ENCODE data around the gene TMEM200A.

TMEM200A gene

GRCh38 chr6:130368576-130368975 is 2.8 kb downstream of the TMEM200A start:
- no peaks in the 10 kb centered on the region for H3K9me3 Mint-ChIP-seq
- H3K4me1 Mint-ChIP-seq: peaks cover 20% of the 10 kb centered on the region
- no peak overlapping the region for H3K4me3 Mint-ChIP-seq
- peaks cover 22% of the 10 kb centered on the region for H3K27me3 Mint-ChIP-seq
- peaks cover 3% of the 10 kb centered on the region for H3K36me3 Mint-ChIP-seq
- no peak overlapping the region for H3K27ac Mint-ChIP-seq

GRCh38 chr6:130369831-130370230 is 4.0 kb downstream of the TMEM200A start:
- peaks cover 12% of the 10 kb centered on the region for H3K4me1 Mint-ChIP-seq
- no peak overlapping the region for H3K27ac Mint-ChIP-seq
- H3K9me3 Mint-ChIP-seq: no peaks in the 10 kb centered on the region
- H3K36me3 Mint-ChIP-seq: peaks cover under 1% of the 10 kb centered on the region
- H3K27me3 Mint-ChIP-seq: peaks cover 17% of the 10 kb centered on the region
- no peak overlapping the region for H3K4me3 Mint-ChIP-seq

- Mint-ChIP-seq H3K4me3 (no peak overlapping the region), H3K4me1 (peaks cover 5% of the 10 kb centered on the region)
These were observed 6.2 kb downstream of the TMEM200A start for GRCh38 chr6:130371921-130372420.

GRCh38 chr6:130372786-130373185 is 7.0 kb downstream of the TMEM200A start:
- Mint-ChIP-seq H3K27ac (no peak overlapping the region), H3K36me3 (no peaks in the 10 kb centered on the region), H3K4me1 (peaks cover 4% of the 10 kb centered on the region), H3K9me3 (no peaks in the 10 kb centered on the region), H3K27me3 (peaks cover 8% of the 10 kb centered on the region), H3K4me3 (no peak overlapping the region)

More at GRCh38 chr6:130371921-130372420, 6.2 kb downstream of the TMEM200A start:
- Mint-ChIP-seq H3K27ac (no peak overlapping the region), H3K27me3 (peaks cover 11% of the 10 kb centered on the region), H3K36me3 (no peaks in the 10 kb centered on the region), H3K9me3 (no peaks in the 10 kb centered on the region)

- H3K4me3 Mint-ChIP-seq: no peak overlapping the region
- no peak overlapping the region for H3K27ac Mint-ChIP-seq
- H3K36me3 Mint-ChIP-seq: no peaks in the 10 kb centered on the region
- H3K9me3 Mint-ChIP-seq: no peaks in the 10 kb centered on the region
- peaks cover 2% of the 10 kb centered on the region for H3K27me3 Mint-ChIP-seq
- no peaks in the 10 kb centered on the region for H3K4me1 Mint-ChIP-seq
These were observed 8.2 kb downstream of the TMEM200A start for GRCh38 chr6:130373992-130374391.

- H3K27ac Mint-ChIP-seq: no peak overlapping the region
These were observed 11.1 kb downstream of the TMEM200A start for GRCh38 chr6:130376936-130377335.

GRCh38 chr6:130377371-130377770 is 11.6 kb downstream of the TMEM200A start:
- no peaks in the 10 kb centered on the region for H3K9me3 Mint-ChIP-seq
- H3K27ac Mint-ChIP-seq: no peak overlapping the region
- H3K27me3 Mint-ChIP-seq: no peaks in the 10 kb centered on the region
- no peak overlapping the region for H3K4me3 Mint-ChIP-seq
- no peaks in the 10 kb centered on the region for H3K36me3 Mint-ChIP-seq
- peaks cover 14% of the 10 kb centered on the region for H3K4me1 Mint-ChIP-seq

More at GRCh38 chr6:130376936-130377335, 11.1 kb downstream of the TMEM200A start:
- H3K9me3 Mint-ChIP-seq: no peaks in the 10 kb centered on the region
- H3K27me3 Mint-ChIP-seq: no peaks in the 10 kb centered on the region
- no peak overlapping the region for H3K4me3 Mint-ChIP-seq
- no peaks in the 10 kb centered on the region for H3K36me3 Mint-ChIP-seq
- H3K4me1 Mint-ChIP-seq: peaks cover 9% of the 10 kb centered on the region

- Mint-ChIP-seq H3K27me3 (no peaks in the 10 kb centered on the region), H3K36me3 (no peaks in the 10 kb centered on the region), H3K4me1 (peaks cover 15% of the 10 kb centered on the region), H3K4me3 (no peak overlapping the region), H3K9me3 (no peaks in the 10 kb centered on the region), H3K27ac (no peak overlapping the region)
These were observed 12.1 kb downstream of the TMEM200A start for GRCh38 chr6:130377915-130378314.

GRCh38 chr6:130379223-130379622 is 13.4 kb downstream of the TMEM200A start:
- peaks cover 15% of the 10 kb centered on the region for H3K4me1 Mint-ChIP-seq
- no peaks in the 10 kb centered on the region for H3K36me3 Mint-ChIP-seq
- H3K9me3 Mint-ChIP-seq: no peaks in the 10 kb centered on the region
- H3K4me3 Mint-ChIP-seq: no peak overlapping the region
- no peak overlapping the region for H3K27ac Mint-ChIP-seq
- H3K27me3 Mint-ChIP-seq: no peaks in the 10 kb centered on the region

- Mint-ChIP-seq H3K36me3 (no peaks in the 10 kb centered on the region), H3K4me3 (no peak overlapping the region), H3K4me1 (peaks cover 15% of the 10 kb centered on the region), H3K27me3 (no peaks in the 10 kb centered on the region), H3K27ac (no peak overlapping the region), H3K9me3 (no peaks in the 10 kb centered on the region)
These were observed 15.2 kb downstream of the TMEM200A start for GRCh38 chr6:130381012-130381411.

GRCh38 chr6:130381459-130382380 is 15.9 kb downstream of the TMEM200A start:
- peaks cover 15% of the 10 kb centered on the region for H3K4me1 Mint-ChIP-seq
- no peak overlapping the region for H3K4me3 Mint-ChIP-seq

GRCh38 chr6:130382872-130383490 is 17.2 kb downstream of the TMEM200A start:
- H3K4me3 Mint-ChIP-seq: no peak overlapping the region
- H3K9me3 Mint-ChIP-seq: no peaks in the 10 kb centered on the region
- H3K4me1 Mint-ChIP-seq: peaks cover 15% of the 10 kb centered on the region
- no peaks in the 10 kb centered on the region for H3K36me3 Mint-ChIP-seq
- H3K27me3 Mint-ChIP-seq: no peaks in the 10 kb centered on the region
- no peak overlapping the region for H3K27ac Mint-ChIP-seq

More at GRCh38 chr6:130381459-130382380, 15.9 kb downstream of the TMEM200A start:
- no peaks in the 10 kb centered on the region for H3K27me3 Mint-ChIP-seq
- H3K27ac Mint-ChIP-seq: no peak overlapping the region
- H3K9me3 Mint-ChIP-seq: no peaks in the 10 kb centered on the region
- H3K36me3 Mint-ChIP-seq: no peaks in the 10 kb centered on the region

- Mint-ChIP-seq H3K36me3 (no peaks in the 10 kb centered on the region), H3K9me3 (no peaks in the 10 kb centered on the region), H3K27me3 (no peaks in the 10 kb centered on the region), H3K4me1 (peaks cover 15% of the 10 kb centered on the region), H3K27ac (no peak overlapping the region), H3K4me3 (no peak overlapping the region)
These were observed 19.4 kb downstream of the TMEM200A start for GRCh38 chr6:130385064-130385695.

- H3K27ac Mint-ChIP-seq: no peak overlapping the region
- no peaks in the 10 kb centered on the region for H3K9me3 Mint-ChIP-seq
- no peaks in the 10 kb centered on the region for H3K27me3 Mint-ChIP-seq
- H3K36me3 Mint-ChIP-seq: no peaks in the 10 kb centered on the region
- no peak overlapping the region for H3K4me3 Mint-ChIP-seq
- H3K4me1 Mint-ChIP-seq: no peaks in the 10 kb centered on the region
These were observed 23.3 kb downstream of the TMEM200A start for GRCh38 chr6:130389142-130389541.

GRCh38 chr6:130390890-130391289 is 25.1 kb downstream of the TMEM200A start:
- H3K4me3 Mint-ChIP-seq: no peak overlapping the region
- H3K36me3 Mint-ChIP-seq: no peaks in the 10 kb centered on the region
- no peaks in the 10 kb centered on the region for H3K27me3 Mint-ChIP-seq
- H3K27ac Mint-ChIP-seq: no peak overlapping the region
- H3K4me1 Mint-ChIP-seq: no peaks in the 10 kb centered on the region
- no peaks in the 10 kb centered on the region for H3K9me3 Mint-ChIP-seq
